ENCODE measurements around the gene TIAM1. TPM values are rescaled to one million over a fixed set of nuclear protein-coding genes. Genes with fewer than 3 reads are reported as not detected.

TIAM1 gene
- total RNA-seq, 2 donors from 2014 or later: 6.0 to 38.1 TPM

DNA sequence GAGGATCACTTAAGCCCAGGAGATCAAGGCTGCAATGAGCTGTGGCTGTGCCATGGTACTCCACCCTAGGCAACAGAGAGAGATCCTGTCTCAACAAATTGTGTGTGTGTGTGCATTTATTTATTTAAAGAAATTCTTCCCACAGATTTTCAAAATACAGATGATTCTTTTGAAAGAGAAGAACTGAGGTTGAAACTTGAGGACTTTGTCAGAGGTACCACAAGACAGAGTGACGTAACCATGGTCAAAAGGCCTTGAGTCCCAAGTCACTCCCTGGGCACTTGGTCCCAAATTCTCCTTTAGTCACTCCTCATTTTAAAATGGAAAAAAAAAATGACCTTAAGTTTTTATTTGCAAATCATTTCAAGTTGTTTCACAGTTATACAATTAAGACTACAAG is 57.4 kb downstream of the TIAM1 start:
- Histone ChIP-seq H3K36me3 (no peaks in the 10 kb centered on the region), H3K27me3 (replicated peaks; ENCODE audit: insufficient read depth) (no peaks in the 10 kb centered on the region), H3K27ac (no peak overlapping the region), H3K4me3 (no peak overlapping the region), H3K9me3 (no peaks in the 10 kb centered on the region), H3K4me1 (replicated peaks) (no peaks in the 10 kb centered on the region)
- intact Hi-C loops (cut with DNase I): no loop called here
- no peak for DNase-seq (ENCODE audit: low spot score)
- TF ChIP-seq POLR2AphosphoS5 (IDR thresholded peaks at IDR 0.05): no peak
- no peak for TF ChIP-seq POLR2A (IDR thresholded peaks at IDR 0.05)
- 96% methylated on average over 1 of the region's 1 CpG for WGBS

DNA sequence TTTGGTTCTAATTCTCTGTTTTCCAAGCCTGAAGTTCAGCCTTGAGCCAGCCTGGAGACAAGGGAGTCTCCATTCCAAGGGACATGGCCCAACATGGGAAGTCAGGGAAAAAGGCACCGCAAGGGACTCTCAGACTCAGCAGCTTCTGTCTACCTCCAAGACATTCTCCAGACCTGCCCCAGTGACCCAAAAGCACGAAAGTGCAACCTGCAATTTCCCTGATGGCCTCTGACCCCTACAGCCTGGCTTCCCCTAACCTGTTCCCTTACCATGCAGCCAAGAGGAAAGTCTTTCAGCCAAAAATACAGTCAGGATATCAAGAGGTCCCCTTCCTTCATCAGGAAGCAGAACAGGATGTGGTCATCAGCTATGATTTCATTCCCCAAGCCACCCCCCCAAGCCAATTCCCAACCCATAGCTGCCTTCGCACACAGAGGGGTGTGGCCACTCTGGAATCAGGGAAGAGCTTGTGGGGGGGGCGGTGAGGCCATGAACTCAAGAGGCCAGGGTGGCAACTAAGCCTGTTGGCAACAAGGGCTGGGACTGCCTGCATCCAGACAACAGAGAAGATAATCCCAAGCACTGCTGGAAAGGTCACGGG is 59.2 kb downstream of the TIAM1 start:
- no peak overlapping the region for H3K27ac ChIP-seq
- no peaks in the 10 kb centered on the region for H3K27me3 ChIP-seq (replicated peaks; ENCODE audit: insufficient read depth)
- H3K4me3 ChIP-seq: no peak overlapping the region
- DNase-seq (ENCODE audit: low spot score): no peak
- 87% methylated on average over 5 of the region's 5 CpGs for WGBS
- H3K36me3 ChIP-seq: no peaks in the 10 kb centered on the region
- H3K4me1 ChIP-seq (replicated peaks): no peaks in the 10 kb centered on the region
- no peaks in the 10 kb centered on the region for H3K9me3 ChIP-seq
- intact Hi-C loops (cut with DNase I): no loop called here
- TF ChIP-seq POLR2AphosphoS5 (IDR thresholded peaks at IDR 0.05) (no peak), POLR2A (IDR thresholded peaks at IDR 0.05) (no peak)
- TF ChIP-seq, protein P1, sequence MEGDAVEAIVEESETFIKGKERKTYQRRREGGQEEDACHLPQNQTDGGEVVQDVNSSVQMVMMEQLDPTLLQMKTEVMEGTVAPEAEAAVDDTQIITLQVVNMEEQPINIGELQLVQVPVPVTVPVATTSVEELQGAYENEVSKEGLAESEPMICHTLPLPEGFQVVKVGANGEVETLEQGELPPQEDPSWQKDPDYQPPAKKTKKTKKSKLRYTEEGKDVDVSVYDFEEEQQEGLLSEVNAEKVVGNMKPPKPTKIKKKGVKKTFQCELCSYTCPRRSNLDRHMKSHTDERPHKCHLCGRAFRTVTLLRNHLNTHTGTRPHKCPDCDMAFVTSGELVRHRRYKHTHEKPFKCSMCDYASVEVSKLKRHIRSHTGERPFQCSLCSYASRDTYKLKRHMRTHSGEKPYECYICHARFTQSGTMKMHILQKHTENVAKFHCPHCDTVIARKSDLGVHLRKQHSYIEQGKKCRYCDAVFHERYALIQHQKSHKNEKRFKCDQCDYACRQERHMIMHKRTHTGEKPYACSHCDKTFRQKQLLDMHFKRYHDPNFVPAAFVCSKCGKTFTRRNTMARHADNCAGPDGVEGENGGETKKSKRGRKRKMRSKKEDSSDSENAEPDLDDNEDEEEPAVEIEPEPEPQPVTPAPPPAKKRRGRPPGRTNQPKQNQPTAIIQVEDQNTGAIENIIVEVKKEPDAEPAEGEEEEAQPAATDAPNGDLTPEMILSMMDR (IDR thresholded peaks at IDR 0.05): no peak

DNA sequence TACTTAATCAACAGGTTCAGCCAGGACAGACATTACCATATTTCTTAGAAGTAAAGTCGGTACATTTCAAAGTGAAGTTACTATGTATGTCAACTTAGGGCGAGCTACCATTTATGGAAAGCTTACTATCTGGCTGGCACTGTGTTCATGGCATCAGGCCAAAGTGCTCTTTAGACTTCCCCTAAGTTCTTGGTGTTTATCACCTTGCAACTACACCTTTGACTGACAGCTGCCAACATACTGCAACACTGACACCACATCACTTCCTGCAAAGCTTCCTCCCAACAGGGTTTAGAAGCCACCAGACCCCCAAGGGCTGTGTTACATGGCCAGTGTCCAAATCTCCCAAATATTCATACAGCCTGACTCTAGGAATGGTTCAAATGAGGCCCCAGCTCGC is 61.0 kb downstream of the TIAM1 start:
- no peak for TF ChIP-seq POLR2AphosphoS5 (IDR thresholded peaks at IDR 0.05)
- TF ChIP-seq, protein P1 (IDR thresholded peaks at IDR 0.05): no peak
- no peak for TF ChIP-seq POLR2A (IDR thresholded peaks at IDR 0.05)
- Histone ChIP-seq H3K27ac (no peak overlapping the region), H3K27me3 (replicated peaks; ENCODE audit: insufficient read depth) (no peaks in the 10 kb centered on the region), H3K9me3 (no peaks in the 10 kb centered on the region), H3K4me3 (no peak overlapping the region), H3K36me3 (no peaks in the 10 kb centered on the region), H3K4me1 (replicated peaks) (no peaks in the 10 kb centered on the region)
- intact Hi-C loops (cut with DNase I): no loop called here
- 76% methylated on average over 3 of the region's 3 CpGs for WGBS
- no peak for DNase-seq (ENCODE audit: low spot score)

DNA sequence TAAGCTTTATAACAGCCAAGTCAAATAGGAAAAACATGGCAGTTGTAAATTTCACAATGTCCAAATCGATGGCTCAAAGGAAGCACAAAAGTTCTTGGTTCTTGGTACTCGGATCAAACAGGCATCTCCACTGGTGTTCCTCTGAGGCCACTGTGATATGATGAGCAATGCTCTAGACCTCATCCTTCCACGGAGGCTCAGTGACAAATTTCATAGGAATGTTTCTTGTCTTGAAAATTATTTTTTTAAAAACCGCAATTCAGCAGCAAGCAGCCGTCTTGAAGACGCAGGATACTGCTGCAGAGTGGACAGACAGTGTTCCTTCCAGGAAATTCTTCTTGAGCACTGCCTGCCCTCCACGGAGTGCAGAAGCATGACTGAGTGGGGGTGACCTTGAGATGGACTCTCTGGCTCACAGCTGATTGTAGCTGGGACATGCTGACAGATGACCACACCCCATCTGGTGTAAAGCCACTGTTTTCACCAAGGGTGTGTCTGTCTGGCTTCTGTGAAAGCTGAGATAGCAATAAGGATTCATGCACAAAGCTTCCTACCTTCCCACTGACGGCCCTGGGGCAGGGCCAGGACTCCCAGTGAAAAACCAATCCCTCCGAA is 61.9 kb downstream of the TIAM1 start:
- 73% methylated on average over 9 of the region's 9 CpGs for WGBS
- no peak for TF ChIP-seq POLR2AphosphoS5 (IDR thresholded peaks at IDR 0.05)
- TF ChIP-seq, protein P1 (IDR thresholded peaks at IDR 0.05): no peak
- TF ChIP-seq POLR2A (IDR thresholded peaks at IDR 0.05): no peak
- no peaks in the 10 kb centered on the region for H3K4me1 ChIP-seq (replicated peaks)
- intact Hi-C loops (cut with DNase I): no loop called here
- no peaks in the 10 kb centered on the region for H3K36me3 ChIP-seq
- H3K4me3 ChIP-seq: no peak overlapping the region
- H3K27ac ChIP-seq: no peak overlapping the region
- H3K9me3 ChIP-seq: no peaks in the 10 kb centered on the region
- DNase-seq (ENCODE audit: low spot score): no peak
- H3K27me3 ChIP-seq (replicated peaks; ENCODE audit: insufficient read depth): no peaks in the 10 kb centered on the region

DNA sequence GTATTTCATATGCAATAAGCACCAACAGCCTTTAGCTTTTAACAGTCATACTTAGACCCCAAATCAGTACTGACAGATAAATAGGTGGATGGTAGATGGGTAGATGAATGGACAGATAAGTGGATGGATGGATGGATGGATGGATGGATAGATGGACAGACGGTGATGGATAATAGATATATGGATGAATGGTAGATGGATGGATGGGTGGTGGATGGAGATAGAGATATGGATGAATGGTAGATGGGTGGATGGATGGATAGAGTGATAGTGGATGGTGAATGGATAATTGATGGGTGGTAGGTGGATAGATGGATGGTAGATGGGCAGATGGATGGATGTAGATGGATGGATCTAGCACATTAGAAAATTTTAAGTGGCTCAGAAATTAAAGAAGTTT is 62.5 kb downstream of the TIAM1 start:
- no peaks in the 10 kb centered on the region for H3K27me3 ChIP-seq (replicated peaks; ENCODE audit: insufficient read depth)
- H3K27ac ChIP-seq: no peak overlapping the region
- no peaks in the 10 kb centered on the region for H3K4me1 ChIP-seq (replicated peaks)
- no peak overlapping the region for H3K4me3 ChIP-seq
- WGBS: 100% methylated on average over 1 of the region's 1 CpG
- no peaks in the 10 kb centered on the region for H3K36me3 ChIP-seq
- H3K9me3 ChIP-seq: no peaks in the 10 kb centered on the region
- TF ChIP-seq POLR2A (IDR thresholded peaks at IDR 0.05): no peak
- TF ChIP-seq, protein P1 (IDR thresholded peaks at IDR 0.05): no peak
- TF ChIP-seq POLR2AphosphoS5 (IDR thresholded peaks at IDR 0.05): no peak
- intact Hi-C loops (cut with DNase I): no loop called here
- no peak for DNase-seq (ENCODE audit: low spot score)

Data from prostate gland (tissue), 2 donors.